NCI-H1092 treated with DMSO at 0.1 percent for 48 hours (cell line): ENCODE data around the gene NIN.
"Not testable (repeated sequence)": the region's sequence is repeated elsewhere in the genome, so short reads cannot be mapped to it uniquely, and the experiment has no call there.

Experiments used
- DNase-seq: peaks from one replicate; lab custom pipeline; 2025; lab: John Stamatoyannopoulos, UW

The NIN gene

DNA sequence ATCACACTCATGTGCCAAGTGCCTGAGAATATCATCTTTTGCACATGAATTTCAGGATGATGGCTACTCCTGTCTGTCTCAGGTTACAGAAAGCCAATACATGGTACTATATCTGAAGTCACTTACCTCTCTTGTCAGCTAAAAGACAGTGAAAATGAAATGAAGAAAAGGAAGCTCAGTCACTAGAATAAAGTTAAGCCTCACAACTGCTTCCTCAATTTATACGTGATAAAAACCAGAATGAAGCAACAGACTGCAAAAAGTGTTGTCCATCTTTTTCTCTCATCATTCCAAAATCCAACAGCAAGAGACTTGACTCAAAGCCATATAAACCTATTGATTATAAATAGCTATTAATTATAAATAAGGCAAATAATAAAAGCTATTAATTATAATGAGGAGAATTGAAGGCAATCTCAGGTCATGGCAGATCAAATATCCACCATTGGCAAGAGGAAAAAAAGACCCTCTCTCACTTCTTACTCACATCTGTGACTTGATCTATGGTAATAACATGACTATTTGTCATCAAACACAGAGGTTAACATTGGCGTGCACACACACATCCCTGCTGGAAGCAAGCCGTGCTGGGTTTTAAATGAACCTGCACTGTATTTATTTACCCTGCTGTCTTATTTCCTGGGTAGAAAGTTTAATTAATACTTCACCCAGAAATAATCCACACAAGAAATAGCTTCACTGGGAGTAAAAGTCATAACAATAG, 10.0 kb downstream of the NIN start:
- no peak for DNase-seq

DNA sequence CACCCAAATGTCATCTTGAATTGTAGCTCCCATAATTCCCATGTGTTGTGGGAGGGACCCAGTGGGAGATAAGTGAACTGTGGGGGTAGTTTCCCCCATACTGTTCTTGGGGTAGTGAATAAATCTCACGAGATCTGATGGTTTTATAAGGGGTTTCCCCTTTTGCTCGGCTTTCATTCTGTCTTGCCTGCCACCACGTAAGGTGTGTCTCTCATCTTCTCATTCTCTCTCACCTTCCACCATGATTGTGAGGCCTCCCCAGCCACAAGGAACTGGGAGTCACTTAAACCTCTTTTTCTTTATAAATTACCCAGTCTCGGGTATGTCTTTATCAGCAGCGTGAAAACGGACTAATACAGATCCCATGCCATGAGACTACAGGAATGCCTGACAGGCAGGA, 11.7 kb downstream of the NIN start:
- DNase-seq, result not testable (repeated sequence)

GRCh38 chr14:50816395-50817047, 14.4 kb downstream of the NIN start:
- DNase-seq, result no peak

- not testable (repeated sequence) for DNase-seq
These were observed 15.4 kb downstream of the NIN start for GRCh38 chr14:50815526-50815925.

DNA sequence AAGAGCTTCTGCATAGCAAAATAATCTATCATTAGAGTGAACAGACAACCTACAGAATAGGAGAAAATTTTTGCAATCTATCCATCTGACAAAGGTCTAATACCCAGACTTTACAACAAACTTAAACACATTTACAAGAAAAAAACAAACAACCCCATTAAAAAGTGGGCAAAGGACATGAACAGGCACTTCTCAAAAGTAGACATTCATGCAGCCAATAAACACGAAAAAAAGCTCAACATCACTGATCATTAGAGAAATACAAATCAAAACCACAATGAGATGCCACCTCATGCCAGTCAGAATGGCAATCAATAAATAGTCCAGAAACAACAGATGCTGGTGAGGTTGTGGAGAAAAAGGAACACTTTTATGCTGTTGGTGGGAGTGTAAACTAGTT, 15.9 kb downstream of the NIN start:
- not testable (repeated sequence) for DNase-seq

GRCh38 chr14:50814161-50814560, 16.8 kb downstream of the NIN start:
- DNase-seq, result no peak

DNA sequence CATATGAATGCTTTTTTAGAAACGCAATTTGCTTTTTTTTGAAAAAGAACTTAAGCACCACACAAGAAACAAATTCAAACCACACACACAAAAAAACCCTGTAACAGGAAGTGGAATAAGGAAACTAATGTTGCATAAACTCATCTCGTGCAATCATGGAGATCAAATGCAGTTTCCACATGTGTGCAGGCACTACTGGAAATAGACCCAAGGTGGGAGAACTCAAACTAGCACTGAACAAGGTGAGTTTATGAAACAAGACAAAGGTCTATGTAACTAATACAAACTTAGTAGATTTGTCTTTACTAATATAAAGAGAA, 17.5 kb downstream of the NIN start:
- DNase-seq, result no peak

DNA sequence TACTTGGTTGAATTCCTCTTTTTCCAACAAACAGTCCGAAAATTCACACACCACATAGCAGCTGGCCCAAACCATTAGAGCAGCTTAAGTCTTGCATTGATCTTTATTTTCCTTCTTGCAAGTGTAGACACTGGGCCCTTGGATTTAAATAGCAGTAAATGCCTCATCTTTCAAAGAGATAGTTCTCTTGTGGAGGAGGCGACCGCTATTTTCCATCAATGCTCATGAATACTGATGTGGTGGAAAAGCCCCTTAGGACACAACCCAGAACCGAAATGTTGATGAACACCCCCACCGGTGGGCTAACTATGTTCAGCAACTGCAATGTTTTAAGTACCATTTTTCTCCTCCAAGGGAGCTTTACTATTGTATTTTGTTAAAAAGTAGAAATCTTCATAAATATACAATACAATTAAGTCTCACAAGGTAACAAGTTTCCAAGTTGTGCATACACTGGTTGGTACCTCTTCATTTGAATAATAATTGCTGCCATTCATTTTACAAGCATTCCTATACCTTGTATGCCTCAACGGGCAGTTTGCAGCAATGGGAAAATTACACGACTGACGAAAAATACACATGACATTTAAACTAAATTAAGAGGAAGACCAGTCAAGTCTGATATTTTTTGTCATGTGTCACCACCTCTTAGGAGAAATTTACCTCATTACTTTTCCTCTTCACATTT, 18.0 kb downstream of the NIN start:
- DNase-seq, result no peak

GRCh38 chr14:50812180-50812579, 18.8 kb downstream of the NIN start:
- no peak for DNase-seq

DNA sequence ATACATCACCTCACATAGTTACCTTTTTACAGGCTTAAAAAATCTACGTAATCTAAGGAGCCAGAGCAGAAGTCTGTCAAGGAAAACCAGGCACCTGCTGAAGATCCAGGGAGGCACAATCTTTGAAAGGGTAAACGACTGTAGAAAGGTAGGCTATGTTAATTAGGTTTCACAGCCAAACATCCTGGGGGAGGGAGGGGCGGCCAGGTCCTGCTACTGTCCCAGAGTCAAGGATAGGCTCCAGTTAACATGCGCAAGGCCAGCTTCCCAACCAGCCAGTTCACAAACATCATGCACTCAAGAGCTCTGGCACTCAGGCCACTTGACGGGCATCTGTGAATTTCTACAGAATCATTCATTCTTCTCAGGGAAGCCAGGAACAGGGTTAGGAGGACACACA, 22.9 kb downstream of the NIN start:
- DNase-seq, result no peak

- DNase-seq, result no peak
These were observed 24.6 kb downstream of the NIN start for GRCh38 chr14:50806241-50806933.

- DNase-seq, result no peak
These were observed 25.6 kb downstream of the NIN start for GRCh38 chr14:50805396-50805795.

DNA sequence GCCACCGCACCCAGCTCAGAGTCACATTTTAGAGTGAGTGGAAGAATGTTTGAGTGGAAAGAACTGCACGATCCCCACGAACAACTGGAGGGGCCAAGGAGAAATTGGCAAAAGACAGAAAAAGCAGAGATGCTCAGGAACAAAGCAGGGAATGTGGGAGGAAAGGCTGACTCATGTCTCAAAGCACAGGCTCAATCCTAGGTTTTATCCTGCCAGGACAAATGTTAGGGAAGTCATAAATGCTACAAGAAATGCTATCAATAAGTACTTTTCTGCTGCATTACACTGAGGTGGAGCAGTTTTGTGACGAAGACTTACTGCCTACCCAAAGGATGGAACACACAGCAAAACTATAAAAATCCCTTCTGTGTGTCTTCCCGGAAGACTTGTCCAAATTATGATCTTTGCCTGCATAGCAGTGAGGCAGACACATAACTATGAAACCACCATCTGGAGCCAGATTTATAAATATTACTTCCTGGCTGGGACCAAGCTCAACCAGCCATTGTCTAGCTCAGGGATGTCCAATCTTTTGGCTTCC, 26.7 kb downstream of the NIN start:
- no peak for DNase-seq

DNA sequence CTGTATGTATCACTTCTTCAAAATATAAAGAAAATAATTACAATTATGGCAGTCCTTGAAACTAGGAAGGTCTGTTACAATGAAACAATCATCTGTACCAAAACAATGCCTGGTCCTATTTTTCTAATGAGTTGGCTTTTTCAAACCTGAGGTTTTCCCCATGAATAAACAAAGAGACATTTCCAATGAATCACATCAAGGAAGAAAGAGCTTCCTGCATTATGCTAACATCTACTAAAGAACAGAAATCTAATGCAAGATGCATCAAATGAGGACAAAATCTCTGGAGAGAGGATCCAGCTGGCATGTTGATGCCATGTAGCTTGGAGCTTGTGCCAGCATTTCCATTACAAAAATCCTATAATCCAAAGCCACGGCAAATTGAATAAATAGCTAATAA, 29.3 kb downstream of the NIN start:
- DNase-seq, result no peak

- no peak for DNase-seq
These were observed 30.9 kb downstream of the NIN start for GRCh38 chr14:50800032-50800431.

DNA sequence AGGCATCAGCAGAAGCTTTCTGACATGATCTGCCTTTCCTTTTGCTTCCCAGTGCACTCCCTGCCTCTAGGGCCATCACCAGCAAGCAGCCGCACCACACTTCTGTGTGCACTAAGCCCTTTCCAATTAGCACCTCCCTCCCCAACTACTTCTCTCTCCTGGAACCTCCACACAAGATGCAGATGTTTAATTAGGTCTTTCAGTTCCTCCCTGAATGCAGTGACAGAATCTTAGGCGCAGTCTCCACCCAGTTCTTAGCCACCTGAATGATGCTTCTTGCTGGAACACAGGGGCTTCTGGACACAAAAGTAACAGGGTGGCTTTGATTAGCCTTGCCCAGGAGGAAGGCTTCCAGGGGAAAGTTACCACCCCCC, 32.9 kb downstream of the NIN start:
- no peak for DNase-seq

- no peak for DNase-seq
These were observed 33.5 kb downstream of the NIN start for GRCh38 chr14:50797250-50798047.

DNA sequence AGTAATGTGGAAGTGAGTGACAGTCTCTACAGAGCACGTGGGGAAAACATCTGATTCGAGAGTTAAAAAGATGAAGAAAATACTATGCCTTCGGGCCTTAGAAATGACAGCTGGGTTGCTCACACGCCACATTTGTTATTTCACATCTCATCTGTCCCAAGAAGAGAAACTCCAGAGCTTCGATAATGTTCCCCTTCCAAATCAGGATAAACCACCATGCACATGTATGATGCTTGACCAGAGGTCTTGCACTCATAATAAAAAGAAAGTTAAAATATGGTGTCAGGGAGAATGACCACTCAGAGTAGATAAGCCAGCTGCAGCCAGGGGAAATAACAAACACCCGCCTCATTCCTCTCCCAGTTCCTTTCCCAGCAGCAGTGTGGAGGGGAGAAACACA, 34.6 kb downstream of the NIN start:
- DNase-seq, result no peak

DNA sequence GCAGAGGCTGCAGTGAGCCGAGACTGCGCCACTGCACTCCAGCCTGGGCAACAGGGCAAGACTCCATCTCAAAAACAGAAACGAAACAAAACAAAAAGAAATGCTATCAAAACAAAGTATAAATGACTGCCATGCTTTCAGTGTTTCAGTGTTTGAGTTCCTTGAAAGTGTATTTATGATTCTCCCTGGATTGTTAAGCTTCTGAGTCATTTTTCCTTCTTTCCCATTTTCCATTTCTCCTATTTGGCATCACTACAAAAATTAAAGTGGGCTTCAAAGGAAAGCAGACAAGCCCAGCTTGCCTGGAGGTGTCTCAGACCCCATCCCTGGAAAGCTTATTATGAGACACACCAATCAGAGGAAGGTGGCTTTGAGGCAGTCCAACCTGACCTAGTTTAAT, 35.1 kb downstream of the NIN start:
- DNase-seq, result no peak

- no peak for DNase-seq
These were observed 35.8 kb downstream of the NIN start for GRCh38 chr14:50795142-50795541.

- DNase-seq, result no peak
These were observed 36.8 kb downstream of the NIN start for GRCh38 chr14:50794068-50794645.
